ENCODE measurements around the gene PPP2R5D. TPM values are rescaled to one million over a fixed set of nuclear protein-coding genes. Genes with fewer than 3 reads are reported as not detected.

PPP2R5D gene
- total and polyA plus RNA-seq, 2 experiments from 2014 or later, result 30.8 to 35.2 TPM

- Histone ChIP-seq H3K9me2 (replicated peaks; ENCODE audit: insufficient read depth) (no peaks in the 10 kb centered on the region), H3K9me3 (ENCODE audit: low read depth) (no peaks in the 10 kb centered on the region), H4K20me1 (ENCODE audit: insufficient read depth, poor library complexity, severe bottlenecking) (peaks cover 3% of the 10 kb centered on the region), H2AFZ (peak overlapping the region; percentile 49), H3K36me3 (replicated peaks; ENCODE audit: insufficient read depth, low read depth) (no peaks in the 10 kb centered on the region), H3K27me3 (no peaks in the 10 kb centered on the region), H3K79me2 (peaks cover 51% of the 10 kb centered on the region), H3K4me3 (peak overlapping the region; percentile 29), H3K4me1 (ENCODE audit: insufficient read depth) (peaks cover 8% of the 10 kb centered on the region), H3K27ac (peak overlapping the region; percentile 51), H3K4me2 (peak overlapping the region; percentile 95)
- TF ChIP-seq CTCF (IDR thresholded peaks at IDR 0.05; ENCODE audit: poor library complexity) (no peak), EZH2phosphoT487 (IDR thresholded peaks at IDR 0.05; ENCODE audit: low read depth, severe bottlenecking, unreplicated experiment) (no peak), EZH2 (IDR thresholded peaks at IDR 0.05; ENCODE audit: borderline replicate concordance) (no peak)
- WGBS (ENCODE audit: low lambda C conversion rate, missing lambda C conversion rate), result 6% methylated on average over 15 of the region's 25 CpGs
- DNase-seq (ENCODE audit: low spot score), result no peak
These were observed 28.9 kb downstream of the PPP2R5D start for GRCh38 chr6:43013097-43013842.

GRCh38 chr6:43013843-43014433 lies 29.6 kb downstream of the PPP2R5D start, which contains the start of the genes KLHDC3 and MEA1:
Gene KLHDC3 (plus strand): TSS chr6:43014249. CDS start chr6:43017193, 2,944 bp downstream.
Gene MEA1 (minus strand): TSS chr6:43013946. CDS start chr6:43013813, 133 bp downstream.
- Histone ChIP-seq H2AFZ (peak within 1 kb of the TSS; percentile 49), H3K4me1 (ENCODE audit: insufficient read depth) (peaks cover 8% of the 10 kb centered on the region)

GRCh38 chr6:43014434-43014909 lies 30.1 kb downstream of the PPP2R5D start:
- no peaks in the 10 kb centered on the region for H3K9me3 ChIP-seq (ENCODE audit: low read depth)
- TF ChIP-seq EZH2phosphoT487 (IDR thresholded peaks at IDR 0.05; ENCODE audit: low read depth, severe bottlenecking, unreplicated experiment) (no peak), CTCF (IDR thresholded peaks at IDR 0.05; ENCODE audit: poor library complexity) (no peak), EZH2 (IDR thresholded peaks at IDR 0.05; ENCODE audit: borderline replicate concordance) (no peak)
- peaks cover 3% of the 10 kb centered on the region for H4K20me1 ChIP-seq (ENCODE audit: insufficient read depth, poor library complexity, severe bottlenecking)
- WGBS (ENCODE audit: low lambda C conversion rate, missing lambda C conversion rate), result 7% methylated on average over 7 of the region's 7 CpGs
- peak; percentile 38 for DNase-seq (ENCODE audit: low spot score)
- peak overlapping the region; percentile 13 for H2AFZ ChIP-seq
- peaks cover 8% of the 10 kb centered on the region for H3K4me1 ChIP-seq (ENCODE audit: insufficient read depth)
- peak overlapping the region; percentile 77 for H3K4me2 ChIP-seq
- peaks cover 54% of the 10 kb centered on the region for H3K79me2 ChIP-seq
- H3K27me3 ChIP-seq, result no peaks in the 10 kb centered on the region
- H3K36me3 ChIP-seq (replicated peaks; ENCODE audit: insufficient read depth, low read depth), result no peaks in the 10 kb centered on the region
- H3K9me2 ChIP-seq (replicated peaks; ENCODE audit: insufficient read depth), result no peaks in the 10 kb centered on the region
- peak overlapping the region; percentile 59 for H3K27ac ChIP-seq
- peak overlapping the region; percentile 44 for H3K4me3 ChIP-seq

More at GRCh38 chr6:43013843-43014433, 29.6 kb downstream of the PPP2R5D start, which contains the start of the genes KLHDC3 and MEA1:
- Histone ChIP-seq H3K79me2 (peaks cover 51% of the 10 kb centered on the region), H3K4me2 (peak within 1 kb of the TSS; percentile 95), H3K4me3 (peak within 1 kb of the TSS; percentile 44), H3K9me2 (replicated peaks; ENCODE audit: insufficient read depth) (no peaks in the 10 kb centered on the region), H4K20me1 (ENCODE audit: insufficient read depth, poor library complexity, severe bottlenecking) (peaks cover 3% of the 10 kb centered on the region), H3K9me3 (ENCODE audit: low read depth) (no peaks in the 10 kb centered on the region), H3K27me3 (no peaks in the 10 kb centered on the region), H3K27ac (peak within 1 kb of the TSS; percentile 59), H3K36me3 (replicated peaks; ENCODE audit: insufficient read depth, low read depth) (no peaks in the 10 kb centered on the region)
- TF ChIP-seq EZH2 (IDR thresholded peaks at IDR 0.05; ENCODE audit: borderline replicate concordance) (no peak), EZH2phosphoT487 (IDR thresholded peaks at IDR 0.05; ENCODE audit: low read depth, severe bottlenecking, unreplicated experiment) (no peak)
- under 1% methylated on average over 35 of the region's 51 CpGs for WGBS (ENCODE audit: low lambda C conversion rate, missing lambda C conversion rate)
- peak; percentile 99 for DNase-seq (ENCODE audit: low spot score)
